SKM-1 treated with dmso at 0.1 percent for 144 hours (cell line): ENCODE data around the gene PPP5C.
"Not testable (repeated sequence)": the region's sequence is repeated elsewhere in the genome, so short reads cannot be mapped to it uniquely, and the experiment has no call there.

ENCODE experiments used
- DNase-seq: peaks from one replicate; lab custom pipeline; 2025; ENCODE audit not compliant: unreplicated experiment; lab: John Stamatoyannopoulos, UW

PPP5C gene

GRCh38 chr19:46346821-46347571, at the start of gene PPP5C:
Gene PPP5C, plus strand, starts transcription at chr19:46347087. Its CDS starts 10 bp downstream, at chr19:46347097.
- peak; percentile 71 for DNase-seq

GRCh38 chr19:46297700-46298478, 49.0 kb upstream of the PPP5C start:
- DNase-seq = no peak

- DNase-seq = no peak
Observed at GRCh38 chr19:46298479-46299003, 48.3 kb upstream of the PPP5C start.

GRCh38 chr19:46299004-46299509, 47.8 kb upstream of the PPP5C start:
- no peak for DNase-seq

GRCh38 chr19:46299695-46300094, 47.2 kb upstream of the PPP5C start:
- DNase-seq = no peak

GRCh38 chr19:46303322-46303690, 43.6 kb upstream of the PPP5C start:
- DNase-seq = no peak

GRCh38 chr19:46303691-46304397, 43.0 kb upstream of the PPP5C start:
- no peak for DNase-seq

GRCh38 chr19:46306501-46306900, 40.4 kb upstream of the PPP5C start:
- no peak for DNase-seq

GRCh38 chr19:46308510-46308909, 38.4 kb upstream of the PPP5C start:
- no peak for DNase-seq

- DNase-seq = no peak
Observed at GRCh38 chr19:46309056-46309455, 37.8 kb upstream of the PPP5C start.

GRCh38 chr19:46311444-46311843, 35.4 kb upstream of the PPP5C start:
- DNase-seq = no peak

- not testable (repeated sequence) for DNase-seq
Observed at GRCh38 chr19:46313540-46314469, 33.1 kb upstream of the PPP5C start.

GRCh38 chr19:46317339-46317738, 29.5 kb upstream of the PPP5C start:
- DNase-seq = no peak

GRCh38 chr19:46319613-46320012, 27.3 kb upstream of the PPP5C start:
- DNase-seq = no peak

- no peak for DNase-seq
Observed at GRCh38 chr19:46320559-46320958, 26.3 kb upstream of the PPP5C start.

GRCh38 chr19:46321653-46322052, 25.2 kb upstream of the PPP5C start:
- DNase-seq = no peak

- DNase-seq = not testable (repeated sequence)
Observed at GRCh38 chr19:46323227-46323626, 23.7 kb upstream of the PPP5C start.

- no peak for DNase-seq
Observed at GRCh38 chr19:46324277-46324676, 22.6 kb upstream of the PPP5C start.

GRCh38 chr19:46326608-46327007, 20.3 kb upstream of the PPP5C start:
- DNase-seq = no peak

GRCh38 chr19:46328079-46328478, 18.8 kb upstream of the PPP5C start:
- DNase-seq = no peak
